Stimulated activated CD8-positive, alpha-beta memory T cell treated with anti-CD3 and anti-CD28 coated beads, Interleukin-12 subunit alpha, Interleukin-12 subunit beta, amount 100 ng/mL, for 24 hours (primary cell): ENCODE data around the gene CORO1C.
"Not testable (repeated sequence)": the region's sequence is repeated elsewhere in the genome, so short reads cannot be mapped to it uniquely, and the experiment has no call there.

Source experiments
- DNase-seq: peaks from one replicate; pipeline ENCODE4 v3.0.0-alpha.2; 2020; ENCODE audit errors: extremely low read depth

The CORO1C gene

GRCh38 chr12:108753976-108754375 lies 22.7 kb upstream of the CORO1C start:
- DNase-seq: no peak

GRCh38 chr12:108752387-108752786 lies 21.1 kb upstream of the CORO1C start:
- DNase-seq: no peak

- no peak for DNase-seq
Measured at GRCh38 chr12:108751821-108752220, 20.5 kb upstream of the CORO1C start.

- not testable (repeated sequence) for DNase-seq
Measured at GRCh38 chr12:108751003-108751402, 19.7 kb upstream of the CORO1C start.

- DNase-seq: no peak
Measured at GRCh38 chr12:108750526-108750925, 19.2 kb upstream of the CORO1C start.

GRCh38 chr12:108747563-108747962 lies 16.2 kb upstream of the CORO1C start:
- no peak for DNase-seq

- no peak for DNase-seq
Measured at GRCh38 chr12:108745641-108746040, 14.3 kb upstream of the CORO1C start.

GRCh38 chr12:108744021-108744897 lies 12.9 kb upstream of the CORO1C start:
- no peak for DNase-seq

- DNase-seq: no peak
Measured at GRCh38 chr12:108738170-108738569, 6.9 kb upstream of the CORO1C start.

- DNase-seq: no peak
Measured at GRCh38 chr12:108735855-108736254, 4.5 kb upstream of the CORO1C start.

- DNase-seq: no peak
Measured at GRCh38 chr12:108734200-108734906, 3.0 kb upstream of the CORO1C start.

- not testable (repeated sequence) for DNase-seq
Measured at GRCh38 chr12:108733230-108733531, 1.9 kb upstream of the CORO1C start.

GRCh38 chr12:108732489-108733229 lies 1.3 kb upstream of the CORO1C start:
- no peak for DNase-seq

- peak; percentile 92 for DNase-seq
Measured at GRCh38 chr12:108731866-108732461, 646 bp upstream of the CORO1C start.

- DNase-seq: peak; percentile 20
Measured at GRCh38 chr12:108730365-108731104, 783 bp downstream of the CORO1C start.

- DNase-seq: no peak
Measured at GRCh38 chr12:108729612-108730364, 1.5 kb downstream of the CORO1C start.

GRCh38 chr12:108728820-108729611 lies 2.3 kb downstream of the CORO1C start:
- no peak for DNase-seq

GRCh38 chr12:108727868-108728735 lies 3.2 kb downstream of the CORO1C start:
- DNase-seq: no peak

- no peak for DNase-seq
Measured at GRCh38 chr12:108727161-108727560, 4.2 kb downstream of the CORO1C start.
